Measurements from ENCODE around the gene CAD. TPM values are rescaled to one million over a fixed set of nuclear protein-coding genes. Genes with fewer than 3 reads are reported as not detected.
"Not testable (repeated sequence)": the region's sequence is repeated elsewhere in the genome, so short reads cannot be mapped to it uniquely, and the experiment has no call there.

Gene CAD
- total RNA-seq, 2 experiments from 2014 or later = 132 to 173 TPM

- CTCF ChIA-PET (ENCODE audit: unreplicated experiment) = no interaction called here
- POLR2A ChIA-PET = interaction anchor here (0.6 to 1.9 kb wide), 8 partner anchors 8 to 75 kb away, joined by 3 to 9 read pairs (median 4); partner anchors contain the start of gene TRIM54
Observed at GRCh38 chr2:27271631-27272340, 54.6 kb downstream of the CAD start.

GRCh38 chr2:27272537-27273522, 55.7 kb downstream of the CAD start:
- ChIA-PET POLR2A (interaction anchor here (0.6 to 1.9 kb wide), 11 partner anchors 9 to 184 kb away, joined by 3 to 9 read pairs (median 3); partner anchors contain the start of gene TRIM54), CTCF (ENCODE audit: unreplicated experiment) (interaction anchor here (1.4 kb wide), 1 partner anchor 19 kb away, joined by 4 read pairs; no protein-coding TSS in a partner anchor)
- H4K20me1 ChIP-seq (ENCODE audit: insufficient read depth, low read length); H3K9me3 ChIP-seq (ENCODE audit: low read length); H3K9me2 ChIP-seq (ENCODE audit: insufficient read depth, low read length); H3K27ac ChIP-seq (ENCODE audit: low read depth, low read length, poor library complexity, severe bottlenecking); intact Hi-C loops (cut with micrococcal nuclease; ENCODE audit: unreplicated experiment); H3K4me2 ChIP-seq (ENCODE audit: low read length); BruUV-seq (replicated peaks); DNase-seq (ENCODE audit: low spot score); H3K4me3 ChIP-seq (ENCODE audit: low read depth, low read length, poor library complexity, severe bottlenecking); H2AFZ ChIP-seq (ENCODE audit: low read length); H3K79me2 ChIP-seq (ENCODE audit: insufficient read depth, low read depth, low read length); H3K36me3 ChIP-seq (ENCODE audit: insufficient read depth, low read length): not testable (repeated sequence)
- H3K4me1 ChIP-seq (ENCODE audit: insufficient read depth, low read length, poor library complexity, severe bottlenecking) = peaks cover 39% of the 10 kb centered on the region

More at GRCh38 chr2:27271631-27272340, 54.6 kb downstream of the CAD start:
- no peak for DNase-seq (ENCODE audit: low spot score)
- Histone ChIP-seq H2AFZ (ENCODE audit: low read length) (peak overlapping the region; percentile 33; the same call in 1 of the 2 replicates), H3K36me3 (ENCODE audit: insufficient read depth, low read length) (no peaks in the 10 kb centered on the region), H3K4me2 (ENCODE audit: low read length) (no peak overlapping the region; the same call in 1 of the 2 replicates), H3K9me3 (ENCODE audit: low read length) (no peaks in the 10 kb centered on the region), H3K9me2 (ENCODE audit: insufficient read depth, low read length) (no peaks in the 10 kb centered on the region), H3K4me3 (ENCODE audit: low read depth, low read length, poor library complexity, severe bottlenecking) (no peak overlapping the region), H3K27ac (ENCODE audit: low read depth, low read length, poor library complexity, severe bottlenecking) (no peak overlapping the region), H4K20me1 (ENCODE audit: insufficient read depth, low read length) (no peaks in the 10 kb centered on the region), H3K4me1 (ENCODE audit: insufficient read depth, low read length, poor library complexity, severe bottlenecking) (peaks cover 39% of the 10 kb centered on the region), H3K79me2 (ENCODE audit: insufficient read depth, low read depth, low read length) (no peaks in the 10 kb centered on the region)
- intact Hi-C loops (cut with micrococcal nuclease; ENCODE audit: unreplicated experiment) = no loop called here
- TF ChIP-seq CTCF (conservative IDR thresholded peaks at IDR 0.05; ENCODE audit: low read length) = no peak
- no peak for TF ChIP-seq EZH2phosphoT487 (IDR thresholded peaks at IDR 0.05; ENCODE audit: borderline replicate concordance, low read depth, low read length)
- BruUV-seq (replicated peaks) = no TSS peak

All from OCI-LY7 (cell line).